ENCODE measurements around the gene RPS6KB1. TPM values are rescaled to one million over a fixed set of nuclear protein-coding genes. Genes with fewer than 3 reads are reported as not detected.

The RPS6KB1 gene
- total and polyA plus RNA-seq, 9 of the 15 experiments (the other 6 are each of a cell fraction or from before 2014, with no cell fraction given): 8.8 to 60.7 (median 35.1) TPM

DNA sequence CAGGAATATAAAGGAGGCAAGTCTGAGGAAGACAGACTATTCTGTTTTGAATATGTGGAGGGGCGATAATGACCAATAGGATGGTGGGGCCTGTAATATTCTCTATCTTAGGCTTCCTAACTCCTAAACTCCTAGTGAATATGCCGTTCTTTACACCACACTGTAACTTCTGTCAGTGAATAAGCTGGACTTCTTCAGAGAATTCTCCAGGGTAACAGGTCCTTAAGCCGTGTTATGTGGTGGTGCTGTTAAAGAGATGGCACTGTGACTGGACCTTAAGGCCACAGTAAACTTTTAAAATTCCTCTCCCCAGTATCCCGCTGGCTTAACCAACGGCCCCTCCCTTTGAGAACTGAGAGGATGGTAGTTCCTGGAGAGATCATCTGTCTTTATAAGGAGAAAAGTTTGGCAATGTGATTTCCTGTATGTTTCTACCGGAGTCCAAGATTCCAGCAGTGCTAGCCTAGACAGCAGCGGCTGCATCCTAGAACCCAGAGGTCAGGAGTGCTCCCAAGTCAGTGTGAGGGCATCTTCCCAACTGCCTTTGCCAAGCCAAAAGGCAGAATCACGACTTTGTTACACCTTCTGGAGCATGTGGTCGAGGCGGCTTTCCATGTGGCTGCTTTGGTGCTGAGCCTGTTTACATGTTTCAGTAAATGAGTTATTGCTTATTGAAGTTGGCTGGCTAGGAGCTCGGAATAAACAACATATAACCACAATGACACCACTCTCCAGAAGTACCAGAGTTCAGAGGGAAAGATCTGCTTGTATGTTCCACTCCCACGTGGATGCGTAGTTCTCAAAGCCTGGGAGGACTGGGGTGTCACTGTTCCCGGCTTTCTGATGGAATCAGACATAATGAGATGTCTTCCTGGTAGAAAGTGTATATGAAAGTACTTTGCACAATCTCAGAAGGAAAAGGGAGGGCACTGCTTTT lies 41.2 kb upstream of the RPS6KB1 start (continued):
- TF ChIP-seq, protein P1, sequence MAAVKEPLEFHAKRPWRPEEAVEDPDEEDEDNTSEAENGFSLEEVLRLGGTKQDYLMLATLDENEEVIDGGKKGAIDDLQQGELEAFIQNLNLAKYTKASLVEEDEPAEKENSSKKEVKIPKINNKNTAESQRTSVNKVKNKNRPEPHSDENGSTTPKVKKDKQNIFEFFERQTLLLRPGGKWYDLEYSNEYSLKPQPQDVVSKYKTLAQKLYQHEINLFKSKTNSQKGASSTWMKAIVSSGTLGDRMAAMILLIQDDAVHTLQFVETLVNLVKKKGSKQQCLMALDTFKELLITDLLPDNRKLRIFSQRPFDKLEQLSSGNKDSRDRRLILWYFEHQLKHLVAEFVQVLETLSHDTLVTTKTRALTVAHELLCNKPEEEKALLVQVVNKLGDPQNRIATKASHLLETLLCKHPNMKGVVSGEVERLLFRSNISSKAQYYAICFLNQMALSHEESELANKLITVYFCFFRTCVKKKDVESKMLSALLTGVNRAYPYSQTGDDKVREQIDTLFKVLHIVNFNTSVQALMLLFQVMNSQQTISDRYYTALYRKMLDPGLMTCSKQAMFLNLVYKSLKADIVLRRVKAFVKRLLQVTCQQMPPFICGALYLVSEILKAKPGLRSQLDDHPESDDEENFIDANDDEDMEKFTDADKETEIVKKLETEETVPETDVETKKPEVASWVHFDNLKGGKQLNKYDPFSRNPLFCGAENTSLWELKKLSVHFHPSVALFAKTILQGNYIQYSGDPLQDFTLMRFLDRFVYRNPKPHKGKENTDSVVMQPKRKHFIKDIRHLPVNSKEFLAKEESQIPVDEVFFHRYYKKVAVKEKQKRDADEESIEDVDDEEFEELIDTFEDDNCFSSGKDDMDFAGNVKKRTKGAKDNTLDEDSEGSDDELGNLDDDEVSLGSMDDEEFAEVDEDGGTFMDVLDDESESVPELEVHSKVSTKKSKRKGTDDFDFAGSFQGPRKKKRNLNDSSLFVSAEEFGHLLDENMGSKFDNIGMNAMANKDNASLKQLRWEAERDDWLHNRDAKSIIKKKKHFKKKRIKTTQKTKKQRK (IDR thresholded peaks at IDR 0.05; ENCODE audit: borderline replicate concordance, low read depth, low read length): no peak
- TF ChIP-seq, protein P2, sequence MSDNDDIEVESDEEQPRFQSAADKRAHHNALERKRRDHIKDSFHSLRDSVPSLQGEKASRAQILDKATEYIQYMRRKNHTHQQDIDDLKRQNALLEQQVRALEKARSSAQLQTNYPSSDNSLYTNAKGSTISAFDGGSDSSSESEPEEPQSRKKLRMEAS (CRISPR knock-in tag; IDR thresholded peaks at IDR 0.05): peak; percentile 75
- TF ChIP-seq CBX8 (IDR thresholded peaks at IDR 0.05; ENCODE audit: borderline replicate concordance, extremely low read depth, low read depth, low read length, poor library complexity, severe bottlenecking): no peak
- 0 out of 4 replicates have a peak, but pooled peaks of 1 of the 2 experiments have one; percentile 31 for TF ChIP-seq FOXA3 (CRISPR knock-in tag; conservative IDR thresholded peaks at IDR 0.05 in 1 of 2, IDR thresholded peaks at IDR 0.05 in 1 of 2)
- no peak for TF ChIP-seq CREBBP (IDR thresholded peaks at IDR 0.05; ENCODE audit: low read depth, low read length)
- TF ChIP-seq E2F4 (CRISPR knock-in tag; IDR thresholded peaks at IDR 0.05; ENCODE audit: low read depth): no peak
- TF ChIP-seq CBFA2T2 (conservative IDR thresholded peaks at IDR 0.05): no peak
- TF ChIP-seq ETV5 (CRISPR knock-in tag; IDR thresholded peaks at IDR 0.05; ENCODE audit: low read depth): no peak
- peak; percentile 33; the same call in 1 of the 2 replicates for TF ChIP-seq BACH1 (tag; IDR thresholded peaks at IDR 0.05)
- no peak for TF ChIP-seq RBM14 (IDR thresholded peaks at IDR 0.05; ENCODE audit: borderline replicate concordance, insufficient read depth, low read depth, low read length)
- TF ChIP-seq XRCC4 (IDR thresholded peaks at IDR 0.05; ENCODE audit: extremely low read depth, insufficient read depth, insufficient read length): no peak
- TF ChIP-seq ZNF696 (CRISPR knock-in tag; conservative IDR thresholded peaks at IDR 0.05): no peak
- no peak for TF ChIP-seq FOXO4 (CRISPR knock-in tag; IDR thresholded peaks at IDR 0.05)
- TF ChIP-seq MEF2A (IDR thresholded peaks at IDR 0.05; ENCODE audit: control insufficient read depth, low read depth, low read length): no peak
- no peak for TF ChIP-seq NR1H2 (CRISPR knock-in tag; IDR thresholded peaks at IDR 0.05)
- TF ChIP-seq MCM2 (IDR thresholded peaks at IDR 0.05; ENCODE audit: low read depth): no peak
- TF ChIP-seq MNT (conservative IDR thresholded peaks at IDR 0.05): 0 out of 4 replicates have a peak, but pooled peaks of 1 of the 2 experiments have one; percentile 15
